ENCODE results near the gene SELENOK.
"Not testable (repeated sequence)": the region's sequence is repeated elsewhere in the genome, so short reads cannot be mapped to it uniquely, and the experiment has no call there.

The SELENOK gene

DNA sequence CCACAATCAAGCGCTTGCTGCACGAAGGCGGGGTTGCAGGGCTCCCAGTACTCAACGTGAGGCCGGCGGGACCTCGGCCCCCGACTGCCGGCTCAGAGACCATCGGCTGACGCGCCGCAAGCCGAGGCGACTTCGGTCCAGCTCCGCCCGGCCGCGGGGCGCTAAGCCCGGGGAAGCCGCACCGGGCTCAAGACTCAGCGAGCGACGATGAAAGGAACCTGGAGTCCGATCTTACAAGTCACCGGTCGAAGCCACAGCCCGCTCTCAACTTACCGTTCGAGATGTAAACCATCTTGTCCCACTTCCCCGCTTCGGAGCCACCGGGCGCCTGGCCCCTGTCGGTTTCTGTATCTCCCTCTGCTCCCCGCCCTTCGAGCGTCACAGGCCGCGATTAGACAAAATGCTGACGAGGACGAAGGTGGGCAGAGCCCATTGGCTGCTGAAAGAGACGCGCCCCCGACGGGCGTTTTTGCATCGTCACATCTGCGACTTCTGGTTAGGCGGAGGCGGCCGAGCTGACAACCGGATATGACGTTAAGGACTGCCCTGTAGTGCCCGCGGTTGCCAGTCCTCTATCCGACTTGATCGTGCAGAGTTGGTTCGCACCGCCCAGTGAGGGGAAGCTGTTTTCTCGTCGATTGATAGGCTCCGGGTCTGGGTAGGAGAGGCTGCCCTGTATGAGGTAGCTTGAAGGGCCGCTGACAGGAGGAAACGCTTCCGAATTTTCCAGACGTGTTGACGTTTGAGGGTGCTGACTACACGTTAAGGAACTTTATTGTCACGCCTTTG lies at the start of gene SELENOK:
Gene SELENOK (minus strand): TSS at position 363 of the 789 bp plus-strand sequence.
- DNase-seq (ENCODE audit: low read depth, low spot score) = peak; percentile 99

- peak; percentile 6 for DNase-seq (ENCODE audit: low read depth, low spot score)
Observed at GRCh38 chr3:53941184-53941583, 49.5 kb upstream of the SELENOK start.

DNA sequence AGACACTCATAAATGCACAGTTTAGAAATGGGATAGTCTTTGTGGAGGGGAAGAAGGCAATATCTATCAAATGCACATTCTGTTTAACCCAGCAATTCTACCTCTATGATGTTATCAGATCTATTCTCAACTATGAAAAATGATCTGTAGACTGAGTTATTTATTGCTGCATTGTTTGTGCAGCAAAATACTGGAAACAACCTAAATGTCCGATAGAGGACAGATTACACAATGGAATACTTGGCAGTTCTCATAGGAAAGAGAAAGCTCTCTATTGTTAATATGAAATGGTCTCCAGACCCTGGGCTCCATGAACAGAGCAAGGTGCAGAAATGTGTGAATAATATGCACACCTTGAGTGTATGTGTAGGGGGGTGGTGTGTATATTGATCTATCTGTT lies 49.0 kb upstream of the SELENOK start:
- no peak for DNase-seq (ENCODE audit: low read depth, low spot score)

- no peak for DNase-seq (ENCODE audit: low read depth, low spot score)
Observed at GRCh38 chr3:53939813-53940212, 48.2 kb upstream of the SELENOK start.

DNA sequence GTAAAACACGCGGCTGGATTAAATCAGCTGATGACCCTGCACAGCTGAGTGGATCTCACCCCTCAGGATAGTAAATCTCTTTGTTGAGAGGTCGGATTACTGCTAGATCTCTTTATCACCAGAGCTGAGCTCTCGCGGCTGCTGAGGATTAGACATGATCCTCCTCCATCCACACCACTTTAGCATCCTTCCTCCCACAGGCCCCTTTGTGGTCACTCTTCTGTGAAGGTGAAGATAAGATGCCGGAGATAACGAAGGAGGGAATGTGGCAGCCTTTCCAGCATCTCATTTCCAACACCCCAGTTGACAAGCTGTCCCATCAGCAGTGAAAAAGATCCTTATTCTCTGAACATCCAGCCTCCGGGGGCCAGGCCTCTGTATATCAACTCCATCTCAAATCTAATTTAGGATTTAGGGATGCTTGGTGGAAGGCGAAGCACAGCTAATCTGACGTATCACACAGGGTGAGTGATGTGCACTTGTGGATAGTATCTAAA lies 47.5 kb upstream of the SELENOK start:
- DNase-seq (ENCODE audit: low read depth, low spot score) = no peak

- DNase-seq (ENCODE audit: low read depth, low spot score) = peak; percentile 69
Observed at GRCh38 chr3:53938645-53939044, 47.0 kb upstream of the SELENOK start.

DNA sequence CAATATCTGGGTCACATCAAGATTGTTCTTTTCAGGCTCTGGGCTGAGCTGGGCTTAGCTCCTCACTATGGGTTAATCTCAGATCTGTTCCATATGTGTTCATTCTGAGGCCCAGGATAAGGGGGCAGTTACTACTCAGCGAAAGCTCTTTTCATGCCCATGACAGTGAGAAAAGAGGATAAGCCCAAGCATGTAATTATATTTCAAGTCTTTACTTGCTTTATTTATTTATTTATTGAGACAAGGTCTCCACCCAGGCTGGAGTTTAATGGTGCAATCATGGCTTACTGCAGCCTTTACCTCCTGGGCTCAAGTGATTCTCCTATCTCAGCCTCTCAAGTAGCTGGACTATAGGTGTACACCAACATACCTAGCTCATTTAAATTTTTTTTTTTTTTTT lies 44.7 kb upstream of the SELENOK start:
- DNase-seq (ENCODE audit: low read depth, low spot score) = no peak

DNA sequence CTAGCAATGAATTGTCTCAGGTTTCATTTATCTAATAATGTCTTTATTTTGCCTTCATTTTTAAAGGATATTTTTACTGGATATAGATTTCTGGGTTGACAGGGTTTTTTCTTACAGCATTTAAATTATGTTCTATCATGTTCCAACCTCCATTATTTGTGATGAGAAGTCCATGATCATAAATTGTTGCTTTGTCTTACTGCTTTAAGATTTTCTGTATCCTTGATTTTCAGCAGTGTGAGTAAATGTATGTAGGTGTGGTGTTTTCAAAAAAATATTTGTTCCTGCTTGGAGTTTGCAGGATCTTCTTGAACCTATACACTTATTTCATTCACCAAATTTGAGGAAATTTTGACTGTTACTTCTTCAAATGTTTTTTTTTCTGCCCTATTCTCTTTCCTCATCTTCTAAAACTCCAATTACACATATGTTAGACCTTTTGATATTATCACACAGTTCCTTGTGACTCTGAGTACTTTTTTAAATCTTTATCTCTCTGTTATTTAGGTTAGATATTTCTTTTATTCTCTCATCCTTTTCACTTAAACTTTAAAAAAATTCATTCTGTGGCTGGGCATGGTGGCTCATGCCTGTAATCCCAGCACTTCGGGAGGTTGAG lies 43.7 kb upstream of the SELENOK start:
- DNase-seq (ENCODE audit: low read depth, low spot score) = no peak

- not testable (repeated sequence) for DNase-seq (ENCODE audit: low read depth, low spot score)
Observed at GRCh38 chr3:53927208-53927872, 35.7 kb upstream of the SELENOK start.

GRCh38 chr3:53921296-53921695 lies 29.6 kb upstream of the SELENOK start:
- no peak for DNase-seq (ENCODE audit: low read depth, low spot score)

DNA sequence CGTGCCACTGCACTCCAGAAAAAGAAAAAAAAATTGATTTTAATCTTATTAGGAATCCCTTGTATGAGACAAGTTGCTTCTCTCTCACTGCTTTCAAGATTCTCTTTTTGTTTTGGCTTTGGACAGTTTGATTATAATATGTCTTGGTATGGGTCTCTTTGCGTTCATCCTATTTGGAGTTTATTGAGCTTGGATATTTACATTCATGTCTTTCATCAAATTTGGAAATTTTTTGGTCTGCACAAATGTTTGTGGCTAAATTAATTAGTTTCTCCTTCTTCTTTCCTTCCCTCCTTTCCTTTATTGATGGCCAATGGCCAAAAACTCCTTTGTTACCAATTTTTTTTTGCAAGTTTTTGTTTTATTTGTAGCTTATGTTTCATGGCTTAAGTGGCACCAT lies 28.1 kb upstream of the SELENOK start:
- DNase-seq (ENCODE audit: low read depth, low spot score) = no peak

GRCh38 chr3:53913401-53913800 lies 21.7 kb upstream of the SELENOK start:
- DNase-seq (ENCODE audit: low read depth, low spot score) = no peak

DNA sequence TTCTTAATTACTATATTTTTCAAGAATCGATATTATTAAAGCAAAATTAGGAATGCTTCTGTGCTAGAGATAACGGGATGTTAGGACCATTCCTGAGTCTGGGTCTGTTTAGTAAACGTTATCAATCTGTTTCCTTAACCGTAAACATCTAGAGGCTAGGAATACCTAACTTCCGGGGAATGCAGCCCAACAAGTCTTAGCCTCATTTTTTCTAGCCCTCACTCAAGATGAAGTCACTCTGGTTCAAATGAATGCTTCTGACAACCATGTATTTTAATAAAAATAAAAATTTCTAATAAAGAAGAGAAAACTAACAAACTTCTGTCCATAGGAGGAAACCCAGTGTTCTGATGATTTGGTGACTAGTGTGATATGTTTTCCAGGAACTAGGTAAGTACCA lies 11.1 kb upstream of the SELENOK start:
- DNase-seq (ENCODE audit: low read depth, low spot score) = no peak

- no peak for DNase-seq (ENCODE audit: low read depth, low spot score)
Observed at GRCh38 chr3:53902067-53902466, 10.4 kb upstream of the SELENOK start.

DNA sequence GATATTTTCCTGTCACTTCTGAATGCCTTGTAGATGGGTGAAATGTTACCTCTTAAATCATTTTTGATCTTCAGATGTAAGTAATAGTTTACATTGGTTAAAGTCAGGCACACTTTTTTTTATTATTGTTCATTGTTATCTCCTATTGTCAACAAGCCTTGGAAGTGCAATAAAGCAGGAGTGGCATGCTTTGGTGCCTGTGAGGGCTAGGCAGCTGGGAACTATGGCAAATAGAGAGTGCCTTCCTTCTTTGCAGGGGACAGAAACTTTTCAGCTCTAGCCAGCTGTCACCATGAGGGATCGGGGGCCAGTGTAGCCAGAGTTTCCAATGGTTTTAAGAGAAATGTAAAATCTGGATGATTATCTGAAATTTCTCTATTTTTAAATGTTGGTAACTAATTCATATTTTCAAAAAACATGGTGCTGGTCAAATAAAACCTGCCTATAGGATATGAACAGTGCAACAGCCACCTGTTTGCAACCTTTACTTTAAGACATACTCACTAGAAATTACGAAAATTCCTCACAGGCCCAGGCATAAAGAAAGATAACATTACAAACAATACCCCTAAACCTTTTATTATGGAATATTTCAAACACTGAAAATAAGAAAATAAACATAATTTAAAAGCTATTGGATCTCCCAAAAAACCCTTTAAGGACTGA lies 9.1 kb upstream of the SELENOK start:
- DNase-seq (ENCODE audit: low read depth, low spot score) = no peak

DNA sequence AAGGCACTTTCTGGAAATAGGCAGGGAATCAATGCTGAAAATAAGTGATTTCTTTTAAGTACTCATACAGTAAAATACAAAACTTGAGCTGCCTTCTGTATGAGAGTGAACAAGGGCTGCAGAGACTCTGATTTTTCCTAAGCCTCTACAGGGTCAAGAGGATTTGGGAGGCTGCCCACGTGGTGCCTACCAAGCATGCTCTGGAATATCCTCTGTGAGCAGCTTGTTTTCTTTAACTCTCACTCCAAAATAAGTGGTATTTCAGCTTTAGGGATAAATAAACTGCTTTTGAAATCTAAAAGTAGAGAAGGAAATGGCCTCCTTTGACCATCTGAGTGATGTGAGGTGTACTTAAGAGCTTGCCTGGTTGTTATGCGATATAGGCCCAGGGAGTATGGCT lies 8.1 kb upstream of the SELENOK start:
- DNase-seq (ENCODE audit: low read depth, low spot score) = no peak

DNA sequence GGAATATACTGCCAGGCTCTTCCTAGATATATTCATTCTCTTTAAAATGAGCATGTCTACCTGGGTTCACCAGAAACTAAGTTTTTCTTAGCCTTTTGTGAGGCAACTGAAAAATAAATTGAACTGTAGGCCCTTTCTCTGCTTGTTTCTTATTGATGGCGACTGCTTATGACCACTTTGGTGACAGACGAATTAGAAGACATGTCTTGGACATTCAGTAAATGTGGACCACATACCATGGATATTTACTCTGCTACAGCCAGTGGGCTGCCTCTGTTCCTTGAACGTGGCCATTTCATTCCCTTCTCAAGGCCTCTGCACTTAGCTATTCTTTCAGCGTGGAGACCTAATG lies 603 bp upstream of the SELENOK start:
- DNase-seq (ENCODE audit: low read depth, low spot score) = no peak

GRCh38 chr3:53890726-53891475 lies 758 bp downstream of the SELENOK start:
- DNase-seq (ENCODE audit: low read depth, low spot score) = peak; percentile 55

- no peak for DNase-seq (ENCODE audit: low read depth, low spot score)
Observed at GRCh38 chr3:53888232-53888631, 3.4 kb downstream of the SELENOK start.

- DNase-seq (ENCODE audit: low read depth, low spot score) = no peak
Observed at GRCh38 chr3:53887446-53887845, 4.2 kb downstream of the SELENOK start.

- DNase-seq (ENCODE audit: low read depth, low spot score) = no peak
Observed at GRCh38 chr3:53885239-53885638, 6.4 kb downstream of the SELENOK start.
